Gastrocnemius medialis (tissue), 4 donors: ENCODE measurements around the gene ANKRD18B.

Experiments used
- POLR2A ChIP-seq, 2 donors: fragments of 450-650 bp; IDR thresholded peaks; one replicate each; pipeline ENCODE4 v1.6.1; 2017; ENCODE audit warnings: antibody characterized with exemption in 2 of 2, mild to moderate bottlenecking in 2 of 2, moderate library complexity in 2 of 2
- TF ChIP-seq, protein P1 (sequence below), 5 experiments: fragments of 450-650 bp in 3 of 5; fragments of 200-600 bp in 2 of 5; sonication (generic) in 2 of 5; IDR thresholded peaks in 4 of 5; conservative IDR thresholded peaks in 1 of 5; 1 replicate in 4 of 5; 2 replicates in 1 of 5; pipeline ENCODE4 v1.5.1; 2016 to 2019; ENCODE audit warnings: antibody characterized with exemption in 5 of 5, mild to moderate bottlenecking in 3 of 5, moderate library complexity in 3 of 5

DNA sequence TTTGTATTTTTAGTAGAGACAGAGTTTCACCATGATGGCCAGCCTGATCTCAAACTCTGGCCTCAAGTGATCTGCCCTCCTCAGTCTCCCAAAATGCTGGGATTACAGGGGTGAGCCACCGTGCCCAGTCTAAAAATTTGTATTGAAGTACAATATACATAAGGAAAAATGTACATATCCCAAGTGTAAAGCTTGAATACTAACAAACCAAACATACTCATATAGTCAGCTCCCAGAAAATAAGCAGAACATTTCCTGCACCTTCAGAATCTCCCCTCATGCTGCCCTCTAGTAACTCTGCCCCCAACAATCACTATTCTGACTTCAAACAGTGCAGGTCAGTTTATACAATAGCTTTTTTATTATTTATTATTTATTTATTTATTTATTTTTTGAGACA is 48.7 kb upstream of the ANKRD18B start:
- TF ChIP-seq, protein P1, sequence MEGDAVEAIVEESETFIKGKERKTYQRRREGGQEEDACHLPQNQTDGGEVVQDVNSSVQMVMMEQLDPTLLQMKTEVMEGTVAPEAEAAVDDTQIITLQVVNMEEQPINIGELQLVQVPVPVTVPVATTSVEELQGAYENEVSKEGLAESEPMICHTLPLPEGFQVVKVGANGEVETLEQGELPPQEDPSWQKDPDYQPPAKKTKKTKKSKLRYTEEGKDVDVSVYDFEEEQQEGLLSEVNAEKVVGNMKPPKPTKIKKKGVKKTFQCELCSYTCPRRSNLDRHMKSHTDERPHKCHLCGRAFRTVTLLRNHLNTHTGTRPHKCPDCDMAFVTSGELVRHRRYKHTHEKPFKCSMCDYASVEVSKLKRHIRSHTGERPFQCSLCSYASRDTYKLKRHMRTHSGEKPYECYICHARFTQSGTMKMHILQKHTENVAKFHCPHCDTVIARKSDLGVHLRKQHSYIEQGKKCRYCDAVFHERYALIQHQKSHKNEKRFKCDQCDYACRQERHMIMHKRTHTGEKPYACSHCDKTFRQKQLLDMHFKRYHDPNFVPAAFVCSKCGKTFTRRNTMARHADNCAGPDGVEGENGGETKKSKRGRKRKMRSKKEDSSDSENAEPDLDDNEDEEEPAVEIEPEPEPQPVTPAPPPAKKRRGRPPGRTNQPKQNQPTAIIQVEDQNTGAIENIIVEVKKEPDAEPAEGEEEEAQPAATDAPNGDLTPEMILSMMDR (IDR thresholded peaks at IDR 0.05 in 4 of 5, conservative IDR thresholded peaks at IDR 0.05 in 1 of 5) = no peak
- TF ChIP-seq POLR2A (IDR thresholded peaks at IDR 0.05) = no peak
